Smooth muscle cell (in vitro differentiated cells): ENCODE data around the gene ADAMTS12. TPM values are rescaled to one million over a fixed set of nuclear protein-coding genes. Genes with fewer than 3 reads are reported as not detected.

Source experiments
- DNase-seq: peaks from one replicate; lab custom pipeline; 2025; ENCODE audit not compliant: unreplicated experiment; lab: John Stamatoyannopoulos, UW
- H2AFZ ChIP-seq: fragments of 200-600 bp; sonication (generic); 2 replicates; pipeline ENCODE4 v1.6.0; 2016; ENCODE audit warnings: antibody characterized with exemption, low read depth, mild to moderate bottlenecking
- H3F3A ChIP-seq: fragments of 200-600 bp; sonication (generic); 2 replicates; pipeline ENCODE4 v1.6.0; 2017; ENCODE audit warnings: antibody characterized with exemption, low read depth
- H3K27ac ChIP-seq: fragments of 200-600 bp; sonication (generic); 2 replicates; pipeline ENCODE4 v1.5.1; 2016; ENCODE audit warnings: low read depth, mild to moderate bottlenecking
- H3K27me3 ChIP-seq: fragments of 200-600 bp; sonication (generic); 2 replicates; pipeline ENCODE4 v1.6.1; 2016; ENCODE audit warnings: low read depth, mild to moderate bottlenecking
- H3K36me3 ChIP-seq: fragments of 200-600 bp; sonication (generic); 2 replicates; pipeline ENCODE4 v1.5.1; 2016; ENCODE audit warnings: low read depth
- H3K4me1 ChIP-seq: fragments of 200-600 bp; sonication (generic); 2 replicates; pipeline ENCODE4 v1.5.1; 2016; ENCODE audit warnings: low read depth
- H3K4me2 ChIP-seq: fragments of 200-600 bp; sonication (generic); 2 replicates; pipeline ENCODE4 v1.6.0; 2016; ENCODE audit warnings: mild to moderate bottlenecking
- H3K4me3 ChIP-seq: fragments of 200-600 bp; sonication (generic); 2 replicates; pipeline ENCODE4 v1.5.1; 2016; ENCODE audit warnings: mild to moderate bottlenecking
- H3K79me2 ChIP-seq: fragments of 200-600 bp; sonication (generic); 2 replicates; pipeline ENCODE4 v1.6.0; 2016; ENCODE audit warnings: low read depth, mild to moderate bottlenecking
- H3K9ac ChIP-seq: fragments of 200-600 bp; sonication (generic); 2 replicates; pipeline ENCODE4 v1.6.0; 2016; ENCODE audit warnings: low read depth
- H3K9me3 ChIP-seq: fragments of 200-600 bp; sonication (generic); replicated peaks from 2 replicates; pipeline ENCODE4 v1.5.1; 2016; ENCODE audit warnings: low read depth
- H4K20me1 ChIP-seq: fragments of 200-600 bp; sonication (generic); 2 replicates; pipeline ENCODE4 v1.6.0; 2016; ENCODE audit warnings: low read depth
- WGBS: methylation state at CpG from one replicate; pipeline ENCODE4 v1.1.7; 2016; ENCODE audit warnings: low lambda C conversion rate; 5-methylcytosine and 5-hydroxymethylcytosine counted together
- polyA plus RNA-seq: library from polyadenylated mRNA; unstranded; fragments of >200 nt; fragmentation: Nextera tagmentation; extraction: Ambion mirVana; gene quantifications from 2 replicates; pipeline ENCODE4 v1.2.1, GENCODE V29; 2016
- total RNA-seq: library from RNA; depleted of rRNA; stranded (reverse); fragments of >200 nt; gene quantifications from 2 replicates; pipeline ENCODE4 v1.2.3, GENCODE V29; 2014
- TF ChIP-seq, protein P1 (sequence below): fragments of 200-600 bp; sonication (generic); IDR thresholded peaks from 2 replicates; pipeline ENCODE4 v1.5.1; 2017; ENCODE audit warnings: borderline replicate concordance, mild to moderate bottlenecking, antibody characterized with exemption; ENCODE audit not compliant: insufficient read depth, poor library complexity, severe bottlenecking

Gene ADAMTS12
- total and polyA plus RNA-seq, 2 experiments from 2014 or later = 34.3 to 84.9 TPM

DNA sequence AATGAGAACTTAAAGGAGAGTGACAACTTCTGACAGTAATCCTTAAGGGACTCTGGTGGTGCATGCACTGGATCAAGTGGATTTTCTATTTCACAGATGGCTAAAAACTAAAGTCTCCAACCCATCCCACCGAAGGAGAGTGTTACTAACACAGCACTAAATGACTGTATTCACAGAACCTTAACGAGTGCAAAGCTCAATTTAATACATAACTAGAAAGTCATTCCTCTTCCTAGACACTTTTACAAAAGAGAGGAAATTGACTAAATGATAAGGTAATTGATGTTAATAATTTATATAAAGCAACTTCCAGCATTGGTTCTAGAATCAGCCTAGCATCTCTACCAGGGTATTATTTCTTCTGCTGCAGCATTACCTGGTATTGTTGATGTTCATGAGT, 189.8 kb downstream of the ADAMTS12 start:
- TF ChIP-seq, protein P1, sequence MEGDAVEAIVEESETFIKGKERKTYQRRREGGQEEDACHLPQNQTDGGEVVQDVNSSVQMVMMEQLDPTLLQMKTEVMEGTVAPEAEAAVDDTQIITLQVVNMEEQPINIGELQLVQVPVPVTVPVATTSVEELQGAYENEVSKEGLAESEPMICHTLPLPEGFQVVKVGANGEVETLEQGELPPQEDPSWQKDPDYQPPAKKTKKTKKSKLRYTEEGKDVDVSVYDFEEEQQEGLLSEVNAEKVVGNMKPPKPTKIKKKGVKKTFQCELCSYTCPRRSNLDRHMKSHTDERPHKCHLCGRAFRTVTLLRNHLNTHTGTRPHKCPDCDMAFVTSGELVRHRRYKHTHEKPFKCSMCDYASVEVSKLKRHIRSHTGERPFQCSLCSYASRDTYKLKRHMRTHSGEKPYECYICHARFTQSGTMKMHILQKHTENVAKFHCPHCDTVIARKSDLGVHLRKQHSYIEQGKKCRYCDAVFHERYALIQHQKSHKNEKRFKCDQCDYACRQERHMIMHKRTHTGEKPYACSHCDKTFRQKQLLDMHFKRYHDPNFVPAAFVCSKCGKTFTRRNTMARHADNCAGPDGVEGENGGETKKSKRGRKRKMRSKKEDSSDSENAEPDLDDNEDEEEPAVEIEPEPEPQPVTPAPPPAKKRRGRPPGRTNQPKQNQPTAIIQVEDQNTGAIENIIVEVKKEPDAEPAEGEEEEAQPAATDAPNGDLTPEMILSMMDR = no peak
- no peak overlapping the region for H3K27ac ChIP-seq
- H3K79me2 ChIP-seq = peaks cover 3% of the 10 kb centered on the region
- peaks cover 17% of the 10 kb centered on the region for H4K20me1 ChIP-seq
- H3K9me3 ChIP-seq = no peaks in the 10 kb centered on the region
- H3K27me3 ChIP-seq = no peaks in the 10 kb centered on the region
- H3K9ac ChIP-seq = no peak overlapping the region
- peaks cover 8% of the 10 kb centered on the region for H3K4me1 ChIP-seq
- H2AFZ ChIP-seq = no peak overlapping the region
- H3K4me3 ChIP-seq = no peak overlapping the region
- no peak for DNase-seq
- 80% methylated on average over 2 of the region's 2 CpGs for WGBS
- H3F3A ChIP-seq = no peaks in the 10 kb centered on the region
- no peaks in the 10 kb centered on the region for H3K36me3 ChIP-seq
- no peak overlapping the region for H3K4me2 ChIP-seq

DNA sequence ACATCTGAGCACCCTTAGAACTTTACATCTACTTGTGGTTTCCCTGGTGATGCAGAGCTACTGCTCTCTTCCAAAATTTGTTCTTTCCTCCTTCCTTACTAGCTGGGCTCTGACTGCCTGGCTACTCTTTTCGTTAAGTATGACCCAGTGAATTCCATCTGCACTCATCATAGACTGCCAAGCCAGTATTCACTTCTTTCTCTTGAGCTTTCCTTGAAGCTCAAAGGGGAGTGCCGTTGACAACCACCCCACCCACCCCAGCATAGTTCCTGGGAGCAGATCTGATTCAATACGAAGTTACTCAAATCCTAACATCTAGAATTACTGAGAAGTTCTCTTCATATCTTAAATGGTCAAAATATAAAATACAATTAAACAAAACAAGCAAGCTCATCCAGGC, 190.5 kb downstream of the ADAMTS12 start:
- Histone ChIP-seq H3F3A (no peaks in the 10 kb centered on the region), H3K27ac (no peak overlapping the region), H3K9ac (no peak overlapping the region), H3K9me3 (no peaks in the 10 kb centered on the region), H3K4me1 (peaks cover 9% of the 10 kb centered on the region), H3K79me2 (peaks cover 3% of the 10 kb centered on the region), H3K27me3 (no peaks in the 10 kb centered on the region), H3K4me2 (no peak overlapping the region), H4K20me1 (peaks cover 17% of the 10 kb centered on the region), H3K4me3 (no peak overlapping the region), H3K36me3 (no peaks in the 10 kb centered on the region), H2AFZ (no peak overlapping the region)
- 70% methylated on average over 3 of the region's 3 CpGs for WGBS
- TF ChIP-seq, protein P1 = no peak
- DNase-seq = no peak

DNA sequence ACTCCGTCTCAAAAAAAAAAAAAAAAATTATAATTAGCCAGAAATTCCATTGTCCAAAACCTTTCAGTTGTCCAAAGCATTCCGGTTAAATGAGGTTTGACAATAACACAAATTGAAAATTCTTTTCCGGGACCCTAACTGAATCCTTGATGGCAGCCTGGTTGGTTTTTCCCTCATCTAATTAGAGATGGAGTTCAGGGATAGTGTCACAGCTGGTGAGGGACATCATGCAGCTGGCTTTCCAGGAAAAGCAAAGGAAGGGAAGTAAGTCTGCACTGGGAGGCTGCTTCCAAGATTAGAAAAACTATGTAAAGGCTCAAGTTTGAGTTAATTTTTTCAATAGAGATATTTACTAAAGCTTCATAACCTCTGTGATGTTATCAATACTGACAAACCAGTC, 195.4 kb downstream of the ADAMTS12 start:
- DNase-seq = no peak
- H2AFZ ChIP-seq = no peak overlapping the region
- no peaks in the 10 kb centered on the region for H3F3A ChIP-seq
- peaks cover 9% of the 10 kb centered on the region for H3K4me1 ChIP-seq
- no peak overlapping the region for H3K4me2 ChIP-seq
- H3K27me3 ChIP-seq = no peaks in the 10 kb centered on the region
- no peak overlapping the region for H3K4me3 ChIP-seq
- 99% methylated on average over 3 of the region's 3 CpGs for WGBS
- H3K9me3 ChIP-seq = peaks cover 7% of the 10 kb centered on the region
- peaks cover 4% of the 10 kb centered on the region for H3K36me3 ChIP-seq
- TF ChIP-seq, protein P1 = no peak
- H3K9ac ChIP-seq = no peak overlapping the region
- no peaks in the 10 kb centered on the region for H4K20me1 ChIP-seq
- H3K27ac ChIP-seq = no peak overlapping the region
- H3K79me2 ChIP-seq = peaks cover 8% of the 10 kb centered on the region

DNA sequence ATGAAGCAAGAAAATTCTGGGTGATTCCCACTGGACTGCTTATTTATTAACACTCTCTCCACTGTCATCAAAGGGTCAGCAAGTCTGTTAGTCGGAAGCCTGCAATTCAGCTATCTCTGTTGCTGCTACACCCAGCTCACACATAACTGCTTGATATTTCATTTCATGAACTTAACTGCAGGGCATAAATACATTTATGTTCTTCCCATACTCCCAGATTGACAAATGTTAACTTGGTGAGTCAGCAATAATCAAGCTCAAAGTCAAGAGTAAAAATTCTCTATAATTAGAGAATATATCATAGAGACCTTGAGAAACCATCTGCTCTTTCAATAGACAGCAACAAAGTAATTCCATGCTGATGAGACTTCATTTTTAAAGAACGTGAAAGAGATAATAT, 198.8 kb downstream of the ADAMTS12 start:
- DNase-seq = no peak
- peak overlapping the region; percentile 3 for H3K27ac ChIP-seq

More for the DNA sequence above, 198.8 kb downstream of the ADAMTS12 start:
- WGBS = 81% methylated on average over 2 of the region's 2 CpGs
- H3K9me3 ChIP-seq = peaks cover 7% of the 10 kb centered on the region
- peaks cover 4% of the 10 kb centered on the region for H3K36me3 ChIP-seq
- peaks cover 8% of the 10 kb centered on the region for H3K79me2 ChIP-seq
- H3K4me1 ChIP-seq = peaks cover 8% of the 10 kb centered on the region
- TF ChIP-seq, protein P1 = no peak
- H3K9ac ChIP-seq = no peak overlapping the region
- H3K4me3 ChIP-seq = no peak overlapping the region
- no peaks in the 10 kb centered on the region for H3F3A ChIP-seq
- H2AFZ ChIP-seq = no peak overlapping the region
- H4K20me1 ChIP-seq = no peaks in the 10 kb centered on the region
- no peaks in the 10 kb centered on the region for H3K27me3 ChIP-seq
- H3K4me2 ChIP-seq = no peak overlapping the region
